ENCODE data around the gene ERCC5.

- no peak for TF ChIP-seq POLR2AphosphoS5 (IDR thresholded peaks at IDR 0.05; ENCODE audit: low read depth)
- TF ChIP-seq CTCF (IDR thresholded peaks at IDR 0.05; ENCODE audit: insufficient read depth, low read length) = no peak
Observed at GRCh38 chr13:102875256-102875655, 29.4 kb downstream of the ERCC5 start.
